Ovary (tissue), 9 donors: Measurements from ENCODE around the gene SHKBP1. TPM values are rescaled to one million over a fixed set of nuclear protein-coding genes. Genes with fewer than 3 reads are reported as not detected.
A peak's percentile ranks its signal among the peaks of the same experiment; 100 is the strongest.

Experiments
- DNase-seq, 5 donors: peaks; one replicate each; pipeline ENCODE4 v3.0.0-alpha.2; 2019 to 2020
- H3K27ac ChIP-seq, 2 donors: fragments of 200-600 bp; one replicate each; pipeline versions ENCODE4 v1.5.1 to v1.8.0; 2019 to 2022
- H3K27me3 ChIP-seq: fragments of 200-600 bp; one replicate; pipeline ENCODE4 v1.8.0; 2022
- H3K36me3 ChIP-seq: fragments of 200-600 bp; sonication (generic); one replicate; pipeline ENCODE4 v1.5.1; 2019
- H3K4me1 ChIP-seq: one replicate; pipeline ENCODE4 v1.8.1; 2013; ENCODE audit warnings: mild to moderate bottlenecking, moderate library complexity; ENCODE audit not compliant: insufficient read depth
- H3K4me3 ChIP-seq: fragments of 200-600 bp; sonication (generic); one replicate; pipeline ENCODE4 v1.5.1; 2017
- H3K9me3 ChIP-seq, 2 donors: fragments of 200-600 bp in 1 of 2; sonication (generic) in 1 of 2; one replicate each; pipeline versions ENCODE4 v1.5.1 to v1.8.1; 2013 to 2019; ENCODE audit warnings: mild to moderate bottlenecking in 1 of 2, moderate library complexity in 1 of 2
- CTCF ChIP-seq, 3 donors: fragments of 450-650 bp in 2 of 3; fragments of 200-600 bp in 1 of 3; IDR thresholded peaks; one replicate each; pipeline versions ENCODE4 v1.5.1 to v1.8.0; 2016 to 2022; ENCODE audit warnings: antibody characterized with exemption in 3 of 3, mild to moderate bottlenecking in 1 of 3
- EP300 ChIP-seq: sonication (generic); formaldehyde crosslinking; IDR thresholded peaks from one replicate; pipeline ENCODE4 v1.6.1; 2017; ENCODE audit warnings: antibody characterized with exemption
- POLR2A ChIP-seq: fragments of 450-650 bp; IDR thresholded peaks from one replicate; pipeline ENCODE4 v1.6.1; 2017; ENCODE audit warnings: antibody characterized with exemption, mild to moderate bottlenecking, moderate library complexity
- WGBS, 3 donors: extraction: QIAGEN DNeasy Blood & Tissue Kit in 1 of 3; methylation state at CpG; one replicate each; pipeline versions ENCODE4 v1.1.5 to v1.1.7; 2013 to 2017; 5-methylcytosine and 5-hydroxymethylcytosine counted together
- intact Hi-C, 4 donors: fragments of 100-400 bp; cut with DNase I; formaldehyde crosslinking; loops; one replicate each; pipeline versions ENCODE4 v1.11.0 to v1.15.1; 2022 to 2023
- polyA plus RNA-seq, 2 donors: library from polyadenylated mRNA; stranded (reverse); fragments of 200-250 nt in 1 of 2; fragments of 350-450 nt in 1 of 2; fragmentation: Illumina TruSeq in 1 of 2; extraction: RNeasy Lipid Tissue Mini Kit (QIAGEN cat#74804) in 1 of 2; gene quantifications; one replicate each; pipeline ENCODE4 v1.2.3, GENCODE V29; 2013 to 2014
- total RNA-seq, 7 donors: library from RNA; depleted of rRNA in 2 of 7; stranded (reverse); fragments of >200 nt in 2 of 7; fragmentation: NEBNext Ultra II Directional in 3 of 7; extraction: Animal tissue kit (Norgen Biotek cat#: 25700) in 3 of 7; gene quantifications; one replicate each; pipeline versions ENCODE4 v1.1.0 to v1.2.4, GENCODE V29; 2016 to 2023
- donor health status: DM: no; HTN: no; CAD: no; lungs with moderate emphysema.
- donor health status: DM: no; HTN: no; CAD: no.
- donor health status: Bipolar disorder and iron deficiency.
- donor health status: DM: yes; HTN: yes; CAD: no.
- donor health status: DM: no; HTN: no; CAD: no.
- donor health status: DM: yes; HTN: yes; CAD: no.

Gene SHKBP1
- total and polyA plus RNA-seq, 9 donors, result 16.3 to 48.7 (median 33.8) TPM

DNA sequence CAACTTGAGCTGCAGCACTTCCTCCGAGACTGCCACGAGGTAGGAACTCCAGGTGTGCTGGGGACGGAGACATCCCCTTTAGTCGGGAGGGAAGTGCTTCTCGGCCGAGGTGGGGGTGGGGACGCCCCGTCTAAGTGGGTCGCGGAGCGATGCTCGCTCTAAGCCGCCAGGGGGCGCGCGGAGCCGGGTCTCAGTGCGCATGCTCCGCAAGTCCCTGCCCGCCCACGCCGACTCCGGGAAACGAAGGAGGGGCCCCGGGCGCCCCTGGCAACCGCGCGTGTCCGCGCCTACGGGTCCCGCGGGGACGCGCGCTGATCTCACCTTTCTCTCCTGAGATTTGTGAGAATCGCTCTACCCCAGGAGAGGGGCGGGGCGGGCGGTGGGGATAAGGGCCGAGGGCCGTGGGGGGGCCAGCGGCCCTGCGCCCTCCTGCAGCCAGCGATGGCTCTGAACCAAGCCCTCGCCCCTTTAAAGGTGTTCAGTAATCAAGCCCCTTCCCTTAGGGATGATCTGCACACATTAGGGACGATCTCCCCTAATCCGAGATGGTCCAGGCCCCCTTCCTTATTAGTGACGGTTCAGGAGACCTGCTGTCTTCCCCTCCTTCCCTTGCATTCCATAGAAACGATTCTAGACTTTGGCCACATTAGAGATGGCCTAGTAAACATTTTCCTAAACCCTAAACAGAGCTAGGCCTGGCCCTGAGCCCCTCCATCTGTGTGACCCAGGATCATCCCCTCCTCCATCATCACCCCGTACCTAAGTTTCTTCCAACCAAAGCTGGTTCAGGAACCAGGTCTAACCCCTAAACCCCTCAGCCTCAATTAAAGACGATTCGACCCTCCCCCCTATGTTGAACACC lies 47.3 kb upstream of the SHKBP1 start:
- intact Hi-C loops, result loop anchor here in 3 of 4 donors (5.0 kb wide), 1 partner anchor 68 kb away; no protein-coding TSS in a partner anchor
- no peak overlapping the region for H3K27ac ChIP-seq
- H3K4me3 ChIP-seq, result peak overlapping the region; percentile 39
- H3K9me3 ChIP-seq, result peaks cover 0 to 3% of the 10 kb centered on the region in 2 donors
- TF ChIP-seq CTCF (IDR thresholded peaks at IDR 0.05) (peak; percentile 93 to 98 (median 98)), POLR2A (no peak), EP300 (no peak)
- H3K36me3 ChIP-seq, result no peaks in the 10 kb centered on the region
- no peaks in the 10 kb centered on the region for H3K27me3 ChIP-seq
- H3K4me1 ChIP-seq, result no peaks in the 10 kb centered on the region
- peak; percentile 80 to 92 (median 88) for DNase-seq
- 2 to 3% (median 3%) methylated on average over 50 to 54 of the region's 54 CpGs for WGBS, 3 donors

- peak; percentile 33 to 72 (median 59) for DNase-seq
- intact Hi-C loops, result loop anchor here in 1 of 4 donors (10.0 kb wide), 1 partner anchor 65 kb away; no protein-coding TSS in a partner anchor
- Histone ChIP-seq H3K4me1 (no peaks in the 10 kb centered on the region), H3K36me3 (no peaks in the 10 kb centered on the region), H3K4me3 (no peak overlapping the region), H3K9me3 (peaks cover 0 to 4% of the 10 kb centered on the region in 2 donors), H3K27ac (no peak overlapping the region), H3K27me3 (no peaks in the 10 kb centered on the region)
- TF ChIP-seq EP300 (no peak), POLR2A (no peak), CTCF (IDR thresholded peaks at IDR 0.05) (no peak)
- WGBS, 3 donors, result 4 to 5% (median 4%) methylated on average over 41 to 70 of the region's 75 CpGs
These were observed 46.4 kb upstream of the SHKBP1 start for GRCh38 chr19:40530091-40530901.

GRCh38 chr19:40533508-40533907 lies 43.2 kb upstream of the SHKBP1 start:
- intact Hi-C loops, result loop anchor here in 1 of 4 donors (10.0 kb wide), 1 partner anchor 61 kb away; no protein-coding TSS in a partner anchor
- Histone ChIP-seq H3K9me3 (peaks cover 0 to 4% of the 10 kb centered on the region in 2 donors), H3K27me3 (no peaks in the 10 kb centered on the region), H3K27ac (no peak overlapping the region), H3K4me3 (no peak overlapping the region), H3K36me3 (no peaks in the 10 kb centered on the region), H3K4me1 (no peaks in the 10 kb centered on the region)
- WGBS, 3 donors, result 90 to 92% (median 91%) methylated on average over 2 of the region's 2 CpGs
- no peak for TF ChIP-seq CTCF (IDR thresholded peaks at IDR 0.05)
- no peak for TF ChIP-seq POLR2A
- TF ChIP-seq EP300, result no peak
- DNase-seq, result no peak

DNA sequence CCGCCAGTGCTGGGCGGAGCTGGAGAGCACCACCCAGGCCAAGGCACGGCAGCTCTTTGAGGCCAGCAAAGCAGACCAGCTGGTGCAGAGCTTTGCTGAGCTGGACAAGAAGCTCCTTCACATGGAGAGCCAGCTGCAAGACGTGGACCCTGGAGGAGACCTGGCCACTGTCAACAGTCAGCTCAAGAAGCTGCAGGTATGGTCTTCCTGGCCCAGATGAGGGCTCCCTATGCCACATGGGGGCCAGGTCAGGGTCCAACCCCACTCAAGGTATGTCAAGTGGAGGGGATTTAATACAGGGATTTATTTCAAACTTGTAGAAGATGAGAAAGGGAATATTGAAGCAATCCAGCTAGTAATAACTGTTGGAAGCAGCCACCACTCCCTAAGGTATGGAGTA lies 42.5 kb upstream of the SHKBP1 start:
- no peak for DNase-seq
- Histone ChIP-seq H3K4me3 (no peak overlapping the region), H3K9me3 (peaks cover 0 to 4% of the 10 kb centered on the region in 2 donors), H3K27ac (no peak overlapping the region), H3K4me1 (no peaks in the 10 kb centered on the region), H3K36me3 (no peaks in the 10 kb centered on the region), H3K27me3 (no peaks in the 10 kb centered on the region)
- 84 to 86% (median 85%) methylated on average over 4 of the region's 4 CpGs for WGBS, 3 donors
- intact Hi-C loops, result loop anchor here in 1 of 4 donors (10.0 kb wide), 1 partner anchor 61 kb away; no protein-coding TSS in a partner anchor
- no peak for TF ChIP-seq EP300
- no peak for TF ChIP-seq POLR2A
- TF ChIP-seq CTCF (IDR thresholded peaks at IDR 0.05), result no peak
